CD4-positive, alpha-beta T cell treated with Interleukin-1 beta for 1 hour (primary cell): ENCODE data around the gene UBE2U.
"Not testable (repeated sequence)": the region's sequence is repeated elsewhere in the genome, so short reads cannot be mapped to it uniquely, and the experiment has no call there.

Source experiments
- DNase-seq, 2 donors: peaks; one replicate each; pipeline ENCODE4 v3.0.0-alpha.2; 2020 to 2022

Gene UBE2U

DNA sequence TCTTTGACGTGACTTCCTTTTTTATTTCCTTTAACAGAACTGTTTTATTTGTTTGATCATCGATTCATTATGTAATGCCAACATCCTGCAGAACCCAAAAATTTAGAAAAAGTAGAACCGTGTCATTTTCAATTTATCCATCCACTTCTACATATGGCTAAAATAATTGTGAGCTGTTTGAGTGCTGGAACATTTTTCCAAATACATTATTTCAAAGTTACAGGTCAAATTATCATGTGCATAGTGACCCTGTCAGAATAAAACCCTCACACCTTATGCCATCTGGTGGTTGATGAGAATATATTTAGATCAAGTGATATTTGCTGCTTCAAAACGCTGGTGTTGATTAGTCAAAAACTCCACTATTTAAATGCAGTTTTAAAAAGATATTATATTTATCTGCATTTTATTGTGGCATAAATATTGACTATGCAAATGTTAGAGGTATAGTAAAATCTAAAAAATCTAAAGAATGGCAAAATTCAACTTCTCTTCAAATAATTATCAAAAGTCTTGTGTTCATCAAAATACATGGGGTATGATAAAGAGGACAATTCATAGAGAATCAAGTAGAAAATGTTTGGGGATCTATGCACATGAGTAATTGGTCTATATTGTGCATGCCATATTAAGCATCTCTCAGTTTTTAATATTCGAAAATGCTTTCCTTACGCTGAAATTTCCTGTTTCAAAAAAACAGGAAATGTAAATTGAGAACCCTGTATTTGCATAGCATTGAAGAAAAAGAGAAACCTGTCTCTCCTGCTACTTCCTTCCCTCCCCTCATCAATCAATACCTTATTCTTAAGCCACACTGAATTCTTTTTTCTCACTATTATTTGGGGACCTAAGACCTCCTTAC, 39.7 kb downstream of the UBE2U start:
- peak in 1 of 2 donors; percentile 24 for DNase-seq

DNA sequence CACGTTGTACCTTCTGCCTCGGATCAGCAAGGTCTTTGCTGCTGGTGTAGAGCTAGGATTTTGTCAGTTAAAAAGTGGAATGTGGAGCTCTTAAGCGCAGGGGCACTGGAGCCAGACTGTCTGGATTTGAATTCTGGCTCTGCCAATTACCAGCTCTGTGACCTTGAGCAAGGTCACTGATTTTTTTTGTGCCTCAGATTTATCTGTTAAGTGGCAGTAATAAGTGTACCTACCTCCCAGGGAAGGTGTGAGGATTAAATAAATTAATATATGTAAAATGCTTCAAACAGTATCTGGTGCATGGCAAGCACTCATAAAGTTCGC, 40.3 kb downstream of the UBE2U start:
- no peak for DNase-seq

GRCh38 chr1:64245495-64245894, 42.1 kb downstream of the UBE2U start:
- no peak for DNase-seq

DNA sequence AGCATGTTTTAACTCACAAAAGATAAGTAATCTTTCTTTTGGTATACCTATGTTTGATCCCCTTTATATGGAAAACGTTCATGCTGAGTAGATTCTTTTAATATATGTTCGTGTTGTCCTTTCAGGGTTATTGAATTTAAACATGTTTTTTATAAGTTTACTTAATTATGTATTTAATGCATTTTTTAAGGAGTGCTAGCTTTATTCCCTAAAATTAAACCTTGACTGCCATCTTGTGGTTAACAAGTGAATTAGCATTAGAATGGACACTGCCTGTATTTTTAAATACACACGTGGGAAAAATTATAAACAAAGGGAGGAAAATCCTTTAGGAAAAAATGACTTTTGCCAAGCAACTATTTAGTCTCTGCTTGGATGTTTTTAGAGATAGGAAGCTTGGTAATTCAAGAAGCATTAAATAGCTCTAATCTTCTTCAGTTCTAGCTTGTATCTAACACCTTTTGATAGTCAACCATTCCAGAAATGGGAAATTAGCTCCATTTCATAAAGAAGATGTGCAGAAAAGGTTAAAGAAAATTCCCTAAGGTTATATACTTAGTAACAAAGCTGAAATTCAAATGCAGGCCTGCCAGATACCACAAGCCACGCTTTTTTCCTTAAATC, 43.0 kb downstream of the UBE2U start:
- DNase-seq = peak in 1 of 2 donors; percentile 43

DNA sequence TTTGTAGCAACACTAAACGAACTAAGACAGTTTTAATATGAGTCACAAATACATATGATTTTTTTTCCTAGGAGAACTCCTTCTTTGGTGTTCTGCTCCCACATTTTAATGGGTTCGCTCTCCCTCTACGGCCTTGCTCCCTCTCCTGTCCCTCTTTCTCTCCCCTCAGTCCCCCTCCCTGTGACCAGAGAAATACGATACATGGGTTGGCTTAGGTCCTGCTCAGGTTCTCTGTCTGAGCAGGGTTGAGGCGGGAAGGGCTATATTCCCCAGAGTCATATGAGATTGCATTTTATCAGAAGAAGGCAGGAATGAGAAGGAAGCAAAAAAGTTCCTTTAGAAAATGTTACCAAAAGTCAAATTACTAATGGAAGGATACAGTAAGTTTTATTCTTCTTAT, 44.6 kb downstream of the UBE2U start:
- DNase-seq = no peak

DNA sequence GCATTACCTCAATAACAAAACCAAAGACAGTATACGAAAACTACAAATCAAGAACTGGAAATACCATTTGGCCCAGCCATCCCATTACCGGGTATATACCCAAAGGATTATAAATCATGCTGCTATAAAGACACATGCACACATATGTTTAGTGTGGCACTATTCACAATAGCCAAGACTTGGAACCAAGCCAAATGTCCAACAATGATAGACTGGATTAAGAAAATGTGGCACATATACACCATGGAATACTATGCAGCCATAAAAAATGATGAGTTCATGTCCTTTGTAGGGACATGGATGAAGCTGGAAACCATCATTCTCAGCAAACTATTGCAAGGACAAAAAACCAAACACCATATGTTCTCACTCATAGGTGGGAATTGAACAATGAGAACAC, 47.0 kb downstream of the UBE2U start:
- DNase-seq = not testable (repeated sequence)

- DNase-seq = no peak
Observed at GRCh38 chr1:64251971-64252370, 48.5 kb downstream of the UBE2U start.

GRCh38 chr1:64257233-64257632, 53.8 kb downstream of the UBE2U start:
- not testable (repeated sequence) for DNase-seq

- DNase-seq = not testable (repeated sequence)
Observed at GRCh38 chr1:64258444-64258843, 55.0 kb downstream of the UBE2U start.

DNA sequence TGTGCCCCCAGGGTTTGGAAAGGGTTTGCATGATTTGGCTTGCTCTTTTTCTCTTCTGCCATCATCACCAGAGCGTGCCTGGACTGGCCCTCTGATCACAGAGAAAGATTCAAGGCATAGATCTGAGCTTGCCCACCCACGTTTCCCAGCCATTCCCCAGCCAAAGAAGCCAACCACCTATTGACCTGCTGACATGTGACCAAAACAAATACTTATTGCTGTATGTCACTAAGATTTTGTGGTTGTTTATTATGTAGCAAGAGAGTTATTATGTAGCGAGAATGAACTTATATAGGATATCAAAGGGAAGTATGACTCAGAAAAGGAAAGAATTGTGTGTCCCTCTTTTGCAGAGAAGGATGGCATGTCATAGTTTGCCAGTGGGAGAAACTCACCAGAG, 59.9 kb downstream of the UBE2U start:
- no peak for DNase-seq

- DNase-seq = no peak
Observed at GRCh38 chr1:64263856-64264255, 60.4 kb downstream of the UBE2U start.

GRCh38 chr1:64265141-64265540, 61.7 kb downstream of the UBE2U start:
- DNase-seq = no peak

DNA sequence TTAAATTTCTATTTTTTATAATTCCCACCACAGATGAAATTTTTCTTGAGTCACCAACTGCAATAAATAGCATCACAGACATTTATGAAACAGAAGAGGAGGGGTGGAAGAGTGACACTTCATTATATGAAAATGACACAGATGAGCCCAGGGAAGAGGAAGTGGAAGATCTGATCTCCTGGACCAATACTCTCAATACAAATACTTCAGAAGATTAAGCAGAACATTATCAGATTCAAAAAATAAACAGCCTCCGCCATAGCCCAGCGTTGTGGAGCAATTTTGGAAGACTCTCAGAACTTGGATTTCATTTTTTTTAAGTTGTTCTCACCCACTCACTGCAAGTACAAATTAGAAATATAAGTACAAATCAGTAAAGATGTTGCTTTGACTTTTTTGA, 63.6 kb downstream of the UBE2U start:
- no peak for DNase-seq

DNA sequence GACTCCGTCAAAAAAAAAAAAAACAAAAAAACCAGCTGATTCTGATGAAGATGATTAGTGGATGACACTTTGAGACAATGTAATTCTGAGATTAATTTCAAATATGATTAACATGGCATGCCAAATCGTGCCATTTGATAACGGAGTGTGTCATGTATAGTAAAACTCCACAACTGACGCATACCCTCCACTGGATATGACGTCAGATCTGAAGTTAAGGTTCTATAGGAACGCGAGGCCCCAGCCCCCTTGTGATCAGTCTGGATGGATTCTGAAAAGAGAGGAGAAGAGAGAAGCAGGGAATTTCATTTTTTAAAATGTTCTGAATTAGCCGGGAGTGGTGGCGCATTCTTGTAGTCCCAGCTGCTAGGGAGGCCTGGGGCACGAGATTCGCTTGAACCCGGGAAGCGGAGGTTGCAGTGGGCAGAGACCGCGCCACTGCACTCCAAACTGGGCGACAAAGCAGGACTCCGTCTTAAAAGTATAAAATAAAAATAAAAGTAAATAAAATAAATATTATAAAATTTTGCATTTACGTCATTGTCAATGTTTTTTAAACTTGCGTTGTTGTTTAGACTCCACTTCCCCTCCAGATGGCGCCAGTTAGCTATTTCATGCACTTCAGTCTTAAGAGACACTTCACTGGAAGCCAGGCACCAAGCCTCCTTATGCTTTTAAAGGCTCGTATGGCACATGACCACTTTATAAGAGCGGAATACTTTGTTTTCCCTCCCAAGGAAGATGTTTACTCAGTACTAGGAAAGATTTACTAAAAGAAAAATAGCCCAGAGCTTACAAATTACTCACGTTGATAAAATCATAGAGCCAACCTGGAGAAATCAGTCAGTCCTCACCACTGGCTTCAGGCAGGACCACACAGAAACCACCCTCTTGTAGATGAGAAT, 65.5 kb downstream of the UBE2U start:
- peak; percentile 53 to 59 for DNase-seq

- no peak for DNase-seq
Observed at GRCh38 chr1:64269558-64269884, 66.1 kb downstream of the UBE2U start.

DNA sequence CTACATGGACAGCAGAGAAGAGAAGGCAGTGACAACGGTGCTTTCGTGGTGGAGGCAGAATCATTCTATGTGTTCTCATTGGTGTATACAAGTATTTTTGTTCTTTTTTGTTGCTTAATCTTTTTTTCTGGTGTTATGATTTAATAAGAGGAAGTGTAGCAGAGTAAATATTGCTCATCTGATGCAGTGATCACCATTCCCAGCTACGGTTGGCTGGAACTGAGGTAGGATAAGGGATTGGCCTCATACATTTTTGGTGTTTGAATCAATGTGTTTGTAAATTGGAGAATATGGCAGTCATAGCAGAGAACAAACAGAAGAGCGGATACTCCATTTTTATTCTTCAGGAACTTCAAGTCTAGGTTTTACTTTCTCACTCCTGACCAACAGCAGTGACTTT, 76.6 kb downstream of the UBE2U start:
- DNase-seq = no peak

- DNase-seq = no peak
Observed at GRCh38 chr1:64282351-64282750, 78.9 kb downstream of the UBE2U start.

DNA sequence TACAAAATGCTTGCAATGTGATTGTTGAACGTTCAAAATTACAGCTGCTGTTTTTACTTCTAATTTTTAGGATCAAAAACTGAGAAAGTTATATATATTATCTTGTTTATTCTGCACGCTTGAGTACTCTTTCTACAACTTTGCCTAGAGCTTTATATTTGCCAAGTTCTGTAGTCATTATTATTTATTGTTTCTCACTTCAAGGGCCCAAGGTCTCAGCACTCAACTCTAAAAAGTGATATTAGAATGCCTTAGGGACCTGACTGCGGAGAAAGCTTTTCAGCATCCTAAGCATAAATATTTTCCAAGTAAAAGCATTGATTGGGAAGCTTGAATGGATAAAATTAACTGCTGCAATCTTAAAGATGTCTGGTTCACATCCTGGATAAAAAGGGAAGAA, 83.6 kb downstream of the UBE2U start:
- no peak for DNase-seq

GRCh38 chr1:64290420-64290819, 87.0 kb downstream of the UBE2U start:
- no peak for DNase-seq

- DNase-seq = no peak
Observed at GRCh38 chr1:64291931-64292330, 88.5 kb downstream of the UBE2U start.

GRCh38 chr1:64292399-64292798, 89.0 kb downstream of the UBE2U start:
- DNase-seq = no peak

GRCh38 chr1:64293820-64294219, 90.4 kb downstream of the UBE2U start:
- no peak for DNase-seq

DNA sequence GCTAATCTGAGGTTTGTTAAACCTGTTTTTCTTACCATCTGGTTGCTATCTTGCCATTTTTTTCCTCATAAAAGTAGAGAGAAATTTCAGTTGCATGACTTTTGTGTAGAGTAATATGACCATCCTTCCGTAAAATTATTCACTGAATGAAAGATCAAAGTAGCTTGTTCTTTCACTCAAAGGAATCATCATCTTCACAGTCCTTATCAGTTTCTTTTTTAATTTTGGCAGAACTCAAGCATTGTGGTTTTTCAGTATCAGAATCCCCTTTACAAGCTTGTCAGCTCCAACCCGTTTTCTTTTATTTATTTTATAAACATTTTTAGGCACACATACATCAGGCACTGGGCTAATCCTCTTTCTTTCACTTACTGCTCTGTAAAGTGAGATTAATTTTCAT, 91.7 kb downstream of the UBE2U start:
- no peak for DNase-seq

GRCh38 chr1:64295561-64295960, 92.1 kb downstream of the UBE2U start:
- DNase-seq = no peak
